ENCODE measurements around the gene LGI4.

LGI4 gene

GRCh38 chr19:35122687-35123551 lies 11.9 kb downstream of the LGI4 start:
- no peak for DNase-seq

GRCh38 chr19:35120898-35121297 lies 14.0 kb downstream of the LGI4 start:
- no peak for DNase-seq

- no peak for DNase-seq
Measured at GRCh38 chr19:35120492-35120891, 14.4 kb downstream of the LGI4 start.

DNA sequence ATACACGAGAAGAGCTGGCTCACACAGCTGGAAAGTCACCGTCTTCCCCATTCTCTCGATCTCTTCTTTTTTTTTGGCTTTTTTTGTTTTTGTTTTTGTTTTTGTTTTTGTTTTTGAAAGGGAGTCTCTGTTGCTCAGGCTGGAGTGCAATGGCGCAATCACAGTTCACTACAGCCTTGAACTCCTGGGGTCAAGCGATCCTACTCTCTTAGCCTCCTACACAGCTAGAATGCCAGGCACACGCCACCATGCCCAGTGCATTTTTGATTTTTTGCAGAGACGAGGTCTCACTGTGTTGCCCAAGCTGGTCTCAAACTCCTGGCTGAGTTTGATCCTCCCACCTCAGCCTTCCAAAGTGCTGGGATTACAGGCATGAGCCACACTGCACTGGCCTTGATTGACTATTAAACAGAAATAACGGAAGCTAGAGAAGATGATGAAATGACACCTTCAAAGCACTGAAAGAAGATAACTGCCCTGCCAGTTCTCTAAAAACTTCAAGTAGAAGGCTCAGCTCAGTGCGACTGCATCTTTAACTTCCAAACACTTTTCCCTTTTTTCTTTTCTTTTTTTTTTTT lies 15.2 kb downstream of the LGI4 start:
- DNase-seq: no peak

- DNase-seq: no peak
Measured at GRCh38 chr19:35119091-35119490, 15.8 kb downstream of the LGI4 start.

- no peak for DNase-seq
Measured at GRCh38 chr19:35118268-35119020, 16.4 kb downstream of the LGI4 start.

DNA sequence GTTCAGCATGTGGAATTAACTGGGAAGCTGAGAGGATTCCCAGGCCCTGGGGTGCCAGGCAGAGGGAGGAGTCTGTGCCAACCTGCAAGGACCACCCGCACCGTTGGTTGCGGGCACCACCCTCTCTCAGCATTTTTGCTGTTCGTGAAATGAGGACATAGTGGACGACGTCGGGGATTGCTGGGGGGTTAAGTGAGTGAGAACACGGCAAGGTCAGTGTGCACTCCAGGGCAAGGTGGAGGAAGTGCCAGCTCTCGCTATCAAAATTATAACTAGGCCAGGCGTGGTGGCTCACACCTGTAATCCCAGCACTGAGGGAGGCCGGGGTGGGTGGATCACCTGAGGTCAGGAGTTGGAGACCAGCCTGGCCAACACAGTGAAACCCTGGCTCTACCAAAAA lies 17.1 kb downstream of the LGI4 start:
- no peak for DNase-seq

- no peak for DNase-seq
Measured at GRCh38 chr19:35117116-35117515, 17.7 kb downstream of the LGI4 start.

DNA sequence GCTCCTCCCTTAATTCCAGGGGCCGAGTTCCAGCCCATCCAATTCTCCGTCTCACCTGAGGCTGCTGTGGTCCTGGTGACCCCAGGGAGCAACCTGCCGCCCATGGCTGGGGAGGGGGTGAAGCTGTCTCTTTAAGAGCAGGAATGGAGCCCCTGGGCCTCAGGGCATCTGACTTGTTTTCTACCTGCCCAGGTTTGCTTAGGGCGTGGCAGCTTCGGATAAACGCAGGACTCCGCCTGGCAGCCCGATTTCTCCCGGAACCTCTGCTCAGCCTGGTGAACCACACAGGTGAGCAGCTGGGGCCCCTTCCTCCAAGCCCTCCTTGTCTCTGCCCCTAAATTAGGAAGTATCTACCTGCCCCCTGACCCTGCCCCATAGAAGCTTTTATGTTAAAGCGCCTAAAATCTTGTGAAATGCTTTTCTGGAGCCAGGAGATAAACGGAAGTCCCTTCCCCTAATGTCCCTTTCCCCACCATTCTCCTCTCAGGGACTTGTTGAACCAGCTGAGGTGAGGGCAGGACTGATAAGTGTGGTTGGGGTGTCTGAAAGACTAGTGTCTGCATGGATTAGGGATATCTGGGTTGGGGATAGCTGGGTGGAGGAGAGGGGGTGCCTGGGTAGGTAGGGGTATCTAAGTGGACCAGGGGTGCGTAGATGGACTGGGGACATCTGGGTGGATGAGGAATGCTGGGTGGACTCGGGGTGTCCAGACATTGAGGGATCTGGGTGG lies 18.6 kb downstream of the LGI4 start:
- no peak for DNase-seq

DNA sequence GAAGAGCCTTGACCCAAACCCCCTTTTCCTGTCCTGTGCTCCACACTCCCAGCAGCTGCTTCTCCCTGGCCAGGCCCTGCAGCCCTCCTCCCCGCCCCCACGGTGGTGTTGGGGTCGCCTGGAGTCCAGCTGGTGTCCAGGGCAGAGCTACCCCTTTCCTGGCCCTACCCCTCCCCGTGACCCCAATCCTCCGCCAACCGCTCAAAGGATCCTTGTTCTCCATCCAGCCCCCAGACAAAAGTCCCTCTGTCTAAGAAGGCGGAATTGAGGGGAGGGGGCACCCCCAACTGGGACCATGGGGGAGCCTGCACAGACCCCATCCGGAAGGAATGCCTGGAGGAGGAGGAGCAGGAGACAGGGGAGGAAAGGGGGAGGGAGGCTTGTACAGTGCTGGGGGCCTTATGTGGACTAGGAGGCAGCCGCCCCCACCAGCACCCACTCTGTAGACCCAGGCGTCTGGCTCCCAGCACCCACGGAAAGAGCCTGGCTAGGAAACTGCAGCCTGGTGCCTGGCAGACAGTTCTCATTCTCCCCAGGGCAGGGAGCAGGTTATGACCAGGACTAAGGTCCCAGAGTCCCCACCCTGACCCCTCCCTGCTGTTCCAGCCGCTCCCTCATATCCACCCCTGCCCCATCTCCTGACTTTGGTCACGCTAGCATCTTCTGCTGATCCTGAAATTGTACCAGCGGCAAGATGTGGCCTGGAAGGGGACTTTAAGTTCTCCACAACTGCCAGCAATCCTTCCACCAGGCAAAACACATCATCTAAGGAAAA lies 19.5 kb downstream of the LGI4 start, which contains the start of gene FXYD3:
TSS of gene FXYD3 (plus strand) at position 647 of the 775 bp plus-strand sequence. CDS start 3,554 bp downstream, outside the sequence.
- no peak for DNase-seq

GRCh38 chr19:35114353-35115176 lies 20.3 kb downstream of the LGI4 start:
- peak; percentile 61 for DNase-seq

- DNase-seq: no peak
Measured at GRCh38 chr19:35112995-35113688, 21.7 kb downstream of the LGI4 start.

- DNase-seq: no peak
Measured at GRCh38 chr19:35110974-35111373, 23.9 kb downstream of the LGI4 start.

- DNase-seq: no peak
Measured at GRCh38 chr19:35109395-35110112, 25.3 kb downstream of the LGI4 start.

- DNase-seq: no peak
Measured at GRCh38 chr19:35108730-35109129, 26.1 kb downstream of the LGI4 start.

GRCh38 chr19:35107545-35107944 lies 27.3 kb downstream of the LGI4 start:
- peak; percentile 15 for DNase-seq

DNA sequence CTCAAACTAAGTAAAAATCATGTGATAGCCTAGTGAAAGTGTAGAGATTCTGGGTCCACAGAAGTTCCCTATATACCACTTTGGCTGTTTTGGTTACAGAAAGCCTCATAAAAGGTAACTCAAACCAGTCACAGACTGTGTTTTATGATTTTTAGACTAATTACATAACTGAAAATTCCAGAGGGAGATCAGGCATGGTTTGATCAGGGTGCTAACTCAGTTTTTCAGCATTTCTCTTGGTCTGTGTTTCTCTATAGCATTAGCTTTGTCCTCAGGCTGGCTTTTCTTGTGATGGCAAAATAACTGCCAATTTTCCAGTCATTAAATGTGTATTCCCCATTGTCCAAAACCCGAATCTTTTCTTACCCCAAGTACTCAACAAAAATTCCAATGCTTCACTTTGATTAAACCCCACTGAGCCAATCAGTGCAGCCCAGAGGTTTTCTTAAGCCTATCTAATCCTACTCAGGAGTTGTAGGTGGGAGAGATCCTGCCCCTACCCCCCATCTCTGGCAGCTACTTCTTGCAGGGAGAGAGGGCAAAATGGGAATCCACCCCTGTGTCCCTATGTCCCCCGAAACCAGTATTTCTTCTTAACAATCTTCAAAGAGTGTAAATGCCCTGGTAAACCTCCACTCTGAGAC lies 27.8 kb downstream of the LGI4 start:
- DNase-seq: no peak

GRCh38 chr19:35106291-35106583 lies 28.6 kb downstream of the LGI4 start:
- no peak for DNase-seq

Data from activated CD4-positive, alpha-beta T cell treated with anti-CD3 and anti-CD28 coated beads, Interleukin-10, Interleukin-2, amounts not matched to agents 100 ng/mL and 50 ng/mL, durations not matched to agents 16 hours and 8 hours (primary cell).